ENCODE results near the gene HIVEP3.

- TF ChIP-seq CTCF (IDR thresholded peaks at IDR 0.05; ENCODE audit: low read length) (peak; percentile 66), EZH2 (IDR thresholded peaks at IDR 0.05; ENCODE audit: borderline replicate concordance, low read length) (no peak)
Measured at GRCh38 chr1:41754540-41754939, 164.2 kb downstream of the HIVEP3 start.

Data from OCI-LY1 (cell line).